Trophoblast cell (in vitro differentiated cells and primary cell): Measurements from ENCODE around the gene GNB3.

ENCODE experiments used
- DNase-seq, 2 donors: peaks; one replicate each; pipeline ENCODE4 v3.0.0-alpha.2; 2016
- H2AFZ ChIP-seq: 2 replicates; pipeline ENCODE4 v1.6.1; 2013; ENCODE audit warnings: low read length, moderate library complexity, mild to moderate bottlenecking; ENCODE audit not compliant: insufficient read depth, poor library complexity
- H2AK5ac ChIP-seq: 2 replicates; pipeline ENCODE4 v1.6.1; 2013; ENCODE audit warnings: mild to moderate bottlenecking, low read length
- H2BK120ac ChIP-seq: 2 replicates; pipeline ENCODE4 v1.6.1; 2013; ENCODE audit warnings: low read length, mild to moderate bottlenecking, moderate library complexity; ENCODE audit not compliant: insufficient read depth, poor library complexity
- H2BK12ac ChIP-seq: 2 replicates; pipeline ENCODE4 v1.6.1; 2013; ENCODE audit warnings: mild to moderate bottlenecking, low read length, moderate library complexity
- H2BK5ac ChIP-seq: 2 replicates; pipeline ENCODE4 v1.6.1; 2013; ENCODE audit warnings: low read length, low read depth, moderate library complexity, mild to moderate bottlenecking; ENCODE audit not compliant: poor library complexity
- H3K14ac ChIP-seq: 2 replicates; pipeline ENCODE4 v1.6.1; 2013; ENCODE audit warnings: mild to moderate bottlenecking, low read length
- H3K18ac ChIP-seq: 2 replicates; pipeline ENCODE4 v1.6.1; 2013; ENCODE audit warnings: mild to moderate bottlenecking, low read length
- H3K23ac ChIP-seq: 2 replicates; pipeline ENCODE4 v1.6.1; 2013; ENCODE audit warnings: low read length
- H3K27ac ChIP-seq: 2 replicates; pipeline ENCODE4 v1.5.1; 2013; ENCODE audit warnings: low read depth, mild to moderate bottlenecking, inconsistent platforms, low read length, moderate library complexity
- H3K27me3 ChIP-seq: 2 replicates; pipeline ENCODE4 v1.6.1; 2013; ENCODE audit warnings: inconsistent platforms, mild to moderate bottlenecking, low read length, moderate library complexity; ENCODE audit not compliant: insufficient read depth
- H3K36me3 ChIP-seq, 2 experiments: 1 replicate in 1 of 2; 2 replicates in 1 of 2; pipeline ENCODE4 v1.6.1; 2013; ENCODE audit warnings: low read length in 2 of 2, mild to moderate bottlenecking in 2 of 2, moderate library complexity in 1 of 2; ENCODE audit not compliant: insufficient read depth in 2 of 2, control insufficient read depth in 1 of 2
- H3K4ac ChIP-seq: 2 replicates; pipeline ENCODE4 v1.6.1; 2013; ENCODE audit warnings: low read depth, mild to moderate bottlenecking, low read length, moderate library complexity
- H3K4me1 ChIP-seq, 2 experiments: 1 replicate in 1 of 2; 2 replicates in 1 of 2; pipeline ENCODE4 v1.6.1; 2013; ENCODE audit warnings: low read length in 2 of 2, mild to moderate bottlenecking in 2 of 2, moderate library complexity in 1 of 2; ENCODE audit not compliant: insufficient read depth in 2 of 2, control insufficient read depth in 1 of 2
- H3K4me2 ChIP-seq: 2 replicates; pipeline ENCODE4 v1.6.1; 2013; ENCODE audit warnings: inconsistent platforms, mild to moderate bottlenecking, low read length, moderate library complexity
- H3K4me3 ChIP-seq: 2 replicates; pipeline ENCODE4 v1.5.1; 2013; ENCODE audit warnings: mild to moderate bottlenecking, low read depth, low read length, inconsistent platforms
- H3K79me1 ChIP-seq: one replicate; pipeline ENCODE4 v1.6.1; 2013; ENCODE audit warnings: low read length
- H3K79me2 ChIP-seq: 2 replicates; pipeline ENCODE4 v1.6.1; 2013; ENCODE audit warnings: low read length, mild to moderate bottlenecking; ENCODE audit not compliant: control insufficient read depth, insufficient read depth, poor library complexity
- H3K9ac ChIP-seq: 2 replicates; pipeline ENCODE4 v1.6.1; 2013; ENCODE audit warnings: mild to moderate bottlenecking, low read length
- H3K9me3 ChIP-seq: 2 replicates; pipeline ENCODE4 v1.6.1; 2013; ENCODE audit warnings: low read depth, mild to moderate bottlenecking, control low read depth, inconsistent platforms, low read length; ENCODE audit not compliant: insufficient read depth
- H4K12ac ChIP-seq: 2 replicates; pipeline ENCODE4 v1.6.1; 2013; ENCODE audit warnings: low read depth, mild to moderate bottlenecking, low read length, moderate library complexity
- H4K8ac ChIP-seq: 2 replicates; pipeline ENCODE4 v1.6.1; 2013; ENCODE audit warnings: low read depth, mild to moderate bottlenecking, low read length, moderate library complexity
- H4K91ac ChIP-seq: one replicate; pipeline ENCODE4 v1.6.1; 2013; ENCODE audit warnings: low read depth, mild to moderate bottlenecking, low read length, moderate library complexity
- WGBS: extraction: QIAGEN DNeasy Blood & Tissue Kit; methylation state at CpG from one replicate; pipeline ENCODE4 v1.1.7; 2013; ENCODE audit warnings: missing lambda C conversion rate; ENCODE audit not compliant: insufficient read length, insufficient coverage; ENCODE audit errors: extremely low coverage; 5-methylcytosine and 5-hydroxymethylcytosine counted together

GNB3 gene

DNA sequence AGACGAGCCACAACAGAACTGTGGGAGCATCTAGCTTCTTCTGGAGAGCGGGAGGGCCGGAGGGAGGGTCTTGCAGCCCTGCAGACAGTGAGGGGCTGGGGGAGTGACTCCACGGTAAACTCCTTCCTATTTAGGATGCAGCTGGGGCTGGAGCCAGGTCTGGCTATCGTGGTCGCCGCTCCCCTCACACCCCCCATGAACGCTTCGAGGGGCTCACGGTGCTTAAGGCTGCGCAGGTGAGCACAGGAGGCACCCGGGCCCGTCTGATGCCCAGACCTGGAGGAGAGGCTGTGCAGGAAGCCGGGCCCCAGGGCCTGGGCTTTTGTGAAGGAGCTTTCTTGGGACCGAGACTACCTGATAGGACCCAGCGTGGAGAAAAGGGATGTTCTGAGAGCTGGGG lies 3.9 kb upstream of the GNB3 start:
- Histone ChIP-seq H3K79me2 (no peaks in the 10 kb centered on the region), H3K79me1 (no peaks in the 10 kb centered on the region)

DNA sequence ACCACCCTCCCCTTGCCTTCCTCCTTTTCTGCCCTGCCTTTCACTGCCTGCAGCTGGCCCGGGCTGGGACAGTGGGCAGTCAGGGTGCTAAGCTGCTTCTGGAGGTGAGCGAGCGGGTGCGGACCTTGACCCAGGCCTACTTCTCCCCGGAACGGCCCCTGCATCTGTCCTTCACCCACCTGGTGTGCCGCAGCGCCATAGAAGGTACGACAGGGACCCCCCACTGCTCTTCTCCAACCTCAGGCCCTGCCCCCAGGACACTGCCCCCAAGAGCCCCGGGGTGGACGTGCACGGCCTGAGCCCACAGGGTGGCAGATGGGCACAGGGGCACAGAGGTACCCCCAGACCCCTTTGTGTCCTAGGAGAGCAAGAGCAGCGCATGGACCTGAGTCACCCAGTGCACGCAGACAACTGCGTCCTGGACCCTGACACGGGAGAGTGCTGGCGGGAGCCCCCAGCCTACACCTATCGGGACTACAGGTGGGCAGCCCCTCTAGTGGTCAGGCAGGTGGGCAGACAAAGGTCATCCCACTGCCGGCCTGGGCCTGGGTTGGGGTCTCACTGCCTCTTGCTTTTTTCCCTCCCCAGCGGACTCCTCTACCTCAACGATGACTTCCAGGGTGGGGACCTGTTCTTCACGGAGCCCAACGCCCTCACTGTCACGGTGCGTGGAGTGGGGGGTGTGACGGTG lies 3.2 kb upstream of the GNB3 start:
- H3K79me2 ChIP-seq: no peaks in the 10 kb centered on the region
- H3K4ac ChIP-seq: no peak overlapping the region
- H3K9ac ChIP-seq: no peak overlapping the region
- no peaks in the 10 kb centered on the region for H3K79me1 ChIP-seq
- H3K18ac ChIP-seq: no peak overlapping the region
- H3K4me1 ChIP-seq: no peaks in the 10 kb centered on the region
- H2BK12ac ChIP-seq: no peak overlapping the region
- no peak overlapping the region for H3K27ac ChIP-seq
- peaks cover 43% of the 10 kb centered on the region in 2 experiments for H3K36me3 ChIP-seq
- H4K8ac ChIP-seq: no peak overlapping the region
- H3K27me3 ChIP-seq: no peaks in the 10 kb centered on the region
- H4K91ac ChIP-seq: no peak overlapping the region
- H2BK5ac ChIP-seq: no peak overlapping the region
- no peak overlapping the region for H2AFZ ChIP-seq
- H3K4me2 ChIP-seq: no peak overlapping the region
- H3K23ac ChIP-seq: no peak overlapping the region
- H2AK5ac ChIP-seq: no peak overlapping the region
- DNase-seq: no peak
- no peak overlapping the region for H3K4me3 ChIP-seq
- H3K14ac ChIP-seq: no peak overlapping the region
- H3K9me3 ChIP-seq: no peaks in the 10 kb centered on the region
- no peak overlapping the region for H2BK120ac ChIP-seq
- H4K12ac ChIP-seq: no peak overlapping the region
- no CpG with 5 or more reads among the region's 26 CpGs for WGBS

More for the DNA sequence above, 3.9 kb upstream of the GNB3 start:
- no peak overlapping the region for H2BK5ac ChIP-seq
- no peaks in the 10 kb centered on the region for H3K27me3 ChIP-seq
- H2BK120ac ChIP-seq: no peak overlapping the region
- no peak for DNase-seq
- H2AK5ac ChIP-seq: no peak overlapping the region
- H4K8ac ChIP-seq: no peak overlapping the region
- no CpG with 5 or more reads among the region's 16 CpGs for WGBS
- peaks cover 46 to 47% of the 10 kb centered on the region in 2 experiments for H3K36me3 ChIP-seq
- no peak overlapping the region for H3K9ac ChIP-seq
- H3K4me1 ChIP-seq: no peaks in the 10 kb centered on the region
- no peak overlapping the region for H4K91ac ChIP-seq
- no peak overlapping the region for H2AFZ ChIP-seq
- no peak overlapping the region for H3K27ac ChIP-seq
- H3K9me3 ChIP-seq: no peaks in the 10 kb centered on the region
- no peak overlapping the region for H3K23ac ChIP-seq
- H3K4me2 ChIP-seq: no peak overlapping the region
- no peak overlapping the region for H3K18ac ChIP-seq
- H3K14ac ChIP-seq: no peak overlapping the region
- no peak overlapping the region for H3K4ac ChIP-seq
- H3K4me3 ChIP-seq: no peak overlapping the region
- no peak overlapping the region for H2BK12ac ChIP-seq
- no peak overlapping the region for H4K12ac ChIP-seq

DNA sequence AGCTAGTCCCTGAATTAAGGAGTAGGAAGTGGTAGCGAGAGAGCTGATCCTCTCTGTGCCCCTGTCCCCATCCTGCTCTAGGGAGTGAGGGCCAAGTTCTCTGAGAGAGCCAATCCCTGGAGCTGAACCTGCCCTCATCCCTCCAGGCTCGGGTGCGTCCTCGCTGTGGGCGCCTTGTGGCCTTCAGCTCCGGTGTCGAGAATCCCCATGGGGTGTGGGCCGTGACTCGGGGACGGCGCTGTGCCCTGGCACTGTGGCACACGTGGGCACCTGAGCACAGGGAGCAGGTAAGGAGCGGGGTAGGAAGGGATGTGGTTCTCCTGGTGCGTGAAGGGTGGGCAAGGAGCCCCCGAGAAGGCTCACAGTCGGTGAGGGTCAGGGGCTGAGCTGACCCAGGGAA lies 1.9 kb upstream of the GNB3 start:
- no peaks in the 10 kb centered on the region for H3K9me3 ChIP-seq
- no peak overlapping the region for H3K9ac ChIP-seq
- H3K4me1 ChIP-seq: no peaks in the 10 kb centered on the region
- no peak overlapping the region for H2AK5ac ChIP-seq
- H3K27me3 ChIP-seq: no peaks in the 10 kb centered on the region
- H4K12ac ChIP-seq: no peak overlapping the region
- no peaks in the 10 kb centered on the region for H3K79me1 ChIP-seq
- DNase-seq: no peak
- H2AFZ ChIP-seq: no peak overlapping the region
- no peak overlapping the region for H2BK5ac ChIP-seq
- H3K23ac ChIP-seq: no peak overlapping the region
- H4K91ac ChIP-seq: no peak overlapping the region
- no peak overlapping the region for H4K8ac ChIP-seq
- H3K79me2 ChIP-seq: no peaks in the 10 kb centered on the region
- H3K4ac ChIP-seq: no peak overlapping the region
- no peak overlapping the region for H2BK120ac ChIP-seq
- H3K18ac ChIP-seq: no peak overlapping the region
- no CpG with 5 or more reads among the region's 16 CpGs for WGBS
- H3K27ac ChIP-seq: no peak overlapping the region
- peaks cover 37 to 46% of the 10 kb centered on the region in 2 experiments for H3K36me3 ChIP-seq
- no peak overlapping the region for H3K14ac ChIP-seq
- H3K4me3 ChIP-seq: no peak overlapping the region
- no peak overlapping the region for H2BK12ac ChIP-seq
- no peak overlapping the region for H3K4me2 ChIP-seq

DNA sequence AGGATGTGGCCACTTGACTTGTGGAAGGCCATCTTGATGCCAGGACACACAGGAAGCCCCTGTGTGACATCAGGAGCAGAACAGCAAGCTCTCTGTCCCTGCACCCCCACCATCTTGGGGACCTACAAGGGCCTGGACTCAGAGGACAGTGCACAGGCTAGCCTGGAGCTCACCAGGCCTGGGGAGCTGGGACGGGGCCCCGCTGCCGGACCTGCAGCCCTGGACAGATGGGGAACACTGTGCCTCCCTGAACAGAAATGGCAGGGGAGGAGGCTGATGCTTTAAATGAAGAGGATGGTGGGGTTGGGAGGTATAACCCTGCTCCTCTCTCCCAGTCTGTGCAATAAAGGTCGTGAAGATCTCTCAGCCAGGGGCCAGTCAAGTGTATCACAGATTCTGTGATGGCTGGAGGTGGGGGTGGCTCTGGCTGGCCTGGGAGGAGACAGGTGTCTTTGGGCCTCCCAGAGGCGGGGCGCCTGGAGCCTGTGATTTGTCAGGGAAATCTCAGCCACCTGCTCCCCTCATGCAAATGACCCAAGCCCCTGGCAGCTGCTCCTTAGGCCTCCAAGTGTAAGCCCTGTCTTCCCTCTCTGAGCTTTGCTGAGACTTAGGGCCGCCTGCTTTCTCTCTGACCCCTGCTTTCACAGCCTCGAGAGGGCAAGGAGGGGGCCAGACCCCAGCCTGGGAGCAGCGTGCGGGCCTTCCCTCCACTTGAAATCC lies 1.1 kb upstream of the GNB3 start:
- H3K27ac ChIP-seq: no peak overlapping the region
- no peak overlapping the region for H2BK120ac ChIP-seq
- H2BK5ac ChIP-seq: no peak overlapping the region
- H3K23ac ChIP-seq: no peak overlapping the region
- H3K4me3 ChIP-seq: no peak overlapping the region
- no peaks in the 10 kb centered on the region for H3K79me1 ChIP-seq
- no peak overlapping the region for H3K4me2 ChIP-seq
- no peak overlapping the region for H2AK5ac ChIP-seq
- H2AFZ ChIP-seq: no peak overlapping the region
- no peak overlapping the region for H4K8ac ChIP-seq
- H3K9ac ChIP-seq: no peak overlapping the region
- no peaks in the 10 kb centered on the region for H3K27me3 ChIP-seq
- no peaks in the 10 kb centered on the region for H3K4me1 ChIP-seq
- H2BK12ac ChIP-seq: no peak overlapping the region
- H4K91ac ChIP-seq: no peak overlapping the region
- WGBS: no CpG with 5 or more reads among the region's 10 CpGs
- H4K12ac ChIP-seq: no peak overlapping the region
- H3K4ac ChIP-seq: no peak overlapping the region
- H3K79me2 ChIP-seq: no peaks in the 10 kb centered on the region
- no peaks in the 10 kb centered on the region for H3K9me3 ChIP-seq
- H3K14ac ChIP-seq: no peak overlapping the region
- no peak overlapping the region for H3K18ac ChIP-seq
- no peak for DNase-seq
- H3K36me3 ChIP-seq: peaks cover 36 to 48% of the 10 kb centered on the region in 2 experiments
